ENCODE results near the gene PRKCA. TPM values are rescaled to one million over a fixed set of nuclear protein-coding genes. Genes with fewer than 3 reads are reported as not detected.

Gene PRKCA
- total RNA-seq, 1 experiment from 2014 or later, result 21.8 TPM

- no peak for DNase-seq (ENCODE audit: low read depth)
These were observed 557.8 kb downstream of the PRKCA start for GRCh38 chr17:66860204-66860603.

Other genes starting within 250 kb of the PRKCA start
- gene CEP112, start 110.5 kb upstream of the PRKCA start, total RNA-seq (2014; rRNA removed; shearing (Covaris generic)), result 0.68 and 2.8 TPM in 2 replicates
- not detected in 2 replicates for gene APOH, start 73.2 kb upstream of the PRKCA start, total RNA-seq (2014; rRNA removed; shearing (Covaris generic))